Measurements from ENCODE around the gene RPE65. TPM values are rescaled to one million over a fixed set of nuclear protein-coding genes. Genes with fewer than 3 reads are reported as not detected.

Gene RPE65
- total RNA-seq, 1 experiment from 2014 or later: not detected

DNA sequence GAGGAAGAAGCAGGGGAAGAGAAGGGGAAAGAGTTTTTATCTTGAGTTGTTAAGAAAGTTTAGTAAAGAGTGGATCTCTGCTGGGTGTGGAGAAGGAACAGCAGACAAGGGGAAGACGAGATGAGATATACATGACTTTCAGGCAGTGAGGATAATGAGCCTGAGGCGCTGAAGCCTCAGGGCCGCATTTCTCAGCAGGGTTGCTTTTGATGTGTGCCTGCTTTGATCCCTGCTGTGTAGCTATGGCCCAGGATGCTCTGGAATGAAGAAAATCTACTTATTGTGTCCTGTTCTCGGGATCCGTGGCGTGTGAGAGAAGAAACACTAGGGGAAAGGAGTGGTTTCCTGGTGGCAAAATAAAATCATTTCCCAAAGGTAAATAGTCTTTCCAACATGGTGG, 15.1 kb upstream of the RPE65 start (continued):
- TF ChIP-seq, protein P1, sequence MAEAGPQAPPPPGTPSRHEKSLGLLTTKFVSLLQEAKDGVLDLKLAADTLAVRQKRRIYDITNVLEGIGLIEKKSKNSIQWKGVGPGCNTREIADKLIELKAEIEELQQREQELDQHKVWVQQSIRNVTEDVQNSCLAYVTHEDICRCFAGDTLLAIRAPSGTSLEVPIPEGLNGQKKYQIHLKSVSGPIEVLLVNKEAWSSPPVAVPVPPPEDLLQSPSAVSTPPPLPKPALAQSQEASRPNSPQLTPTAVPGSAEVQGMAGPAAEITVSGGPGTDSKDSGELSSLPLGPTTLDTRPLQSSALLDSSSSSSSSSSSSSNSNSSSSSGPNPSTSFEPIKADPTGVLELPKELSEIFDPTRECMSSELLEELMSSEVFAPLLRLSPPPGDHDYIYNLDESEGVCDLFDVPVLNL (CRISPR knock-in tag; IDR thresholded peaks at IDR 0.05; ENCODE audit: borderline replicate concordance, low read depth): no peak
- TF ChIP-seq CREB1 (CRISPR knock-in tag; IDR thresholded peaks at IDR 0.05): no peak
- TF ChIP-seq GABPB1 (CRISPR knock-in tag; IDR thresholded peaks at IDR 0.05): no peak
- TF ChIP-seq, protein P2, sequence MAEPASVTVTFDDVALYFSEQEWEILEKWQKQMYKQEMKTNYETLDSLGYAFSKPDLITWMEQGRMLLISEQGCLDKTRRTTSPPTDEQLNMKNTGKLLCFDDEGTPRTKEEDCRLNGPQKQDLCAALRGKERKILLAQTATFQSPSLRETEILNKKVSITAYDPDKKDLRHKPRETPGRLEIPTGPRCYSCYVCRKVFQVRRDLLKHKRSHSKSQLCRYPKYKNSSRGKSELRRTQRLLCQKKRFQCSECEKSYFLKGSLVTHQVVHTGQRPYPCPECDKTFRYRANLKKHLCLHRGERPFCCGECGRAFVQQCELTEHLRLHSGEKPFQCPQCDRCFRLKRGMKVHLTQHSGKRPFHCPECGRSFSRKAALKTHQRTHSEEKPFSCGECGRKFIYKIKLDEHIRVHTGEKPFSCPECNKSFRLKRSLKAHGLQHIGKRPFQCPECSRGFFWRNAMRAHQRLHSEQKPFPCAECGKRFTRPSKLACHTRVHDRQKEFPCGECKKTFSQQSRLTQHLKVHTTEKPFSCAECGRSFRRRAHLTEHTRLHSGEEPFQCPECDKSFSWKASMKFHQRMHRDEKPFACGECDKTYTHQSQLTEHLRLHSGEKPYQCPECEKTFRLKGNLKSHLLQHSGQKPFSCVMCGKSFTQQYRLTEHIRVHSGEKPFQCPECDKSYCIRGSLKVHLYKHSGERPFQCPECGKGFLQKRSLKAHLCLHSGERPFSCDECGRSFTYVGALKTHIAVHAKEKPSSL (CRISPR knock-in tag; conservative IDR thresholded peaks at IDR 0.05): no peak
- no peak for TF ChIP-seq GTF2I (CRISPR knock-in tag; conservative IDR thresholded peaks at IDR 0.05)
- no peak for TF ChIP-seq CTCF (IDR thresholded peaks at IDR 0.05)
- no peak for TF ChIP-seq JAZF1 (CRISPR knock-in tag; IDR thresholded peaks at IDR 0.05)
- TF ChIP-seq, protein P3, sequence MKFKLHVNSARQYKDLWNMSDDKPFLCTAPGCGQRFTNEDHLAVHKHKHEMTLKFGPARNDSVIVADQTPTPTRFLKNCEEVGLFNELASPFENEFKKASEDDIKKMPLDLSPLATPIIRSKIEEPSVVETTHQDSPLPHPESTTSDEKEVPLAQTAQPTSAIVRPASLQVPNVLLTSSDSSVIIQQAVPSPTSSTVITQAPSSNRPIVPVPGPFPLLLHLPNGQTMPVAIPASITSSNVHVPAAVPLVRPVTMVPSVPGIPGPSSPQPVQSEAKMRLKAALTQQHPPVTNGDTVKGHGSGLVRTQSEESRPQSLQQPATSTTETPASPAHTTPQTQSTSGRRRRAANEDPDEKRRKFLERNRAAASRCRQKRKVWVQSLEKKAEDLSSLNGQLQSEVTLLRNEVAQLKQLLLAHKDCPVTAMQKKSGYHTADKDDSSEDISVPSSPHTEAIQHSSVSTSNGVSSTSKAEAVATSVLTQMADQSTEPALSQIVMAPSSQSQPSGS (CRISPR knock-in tag; IDR thresholded peaks at IDR 0.05; ENCODE audit: borderline replicate concordance, low read depth): no peak
- TF ChIP-seq, protein P4, sequence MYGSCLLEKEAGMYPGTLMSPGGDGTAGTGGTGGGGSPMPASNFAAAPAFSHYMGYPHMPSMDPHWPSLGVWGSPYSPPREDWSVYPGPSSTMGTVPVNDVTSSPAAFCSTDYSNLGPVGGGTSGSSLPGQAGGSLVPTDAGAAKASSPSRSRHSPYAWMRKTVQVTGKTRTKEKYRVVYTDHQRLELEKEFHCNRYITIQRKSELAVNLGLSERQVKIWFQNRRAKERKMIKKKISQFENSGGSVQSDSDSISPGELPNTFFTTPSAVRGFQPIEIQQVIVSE (CRISPR knock-in tag; IDR thresholded peaks at IDR 0.05; ENCODE audit: borderline replicate concordance): no peak
- no peak for TF ChIP-seq ZNF512 (CRISPR knock-in tag; IDR thresholded peaks at IDR 0.05; ENCODE audit: borderline replicate concordance)
- no peak for TF ChIP-seq KAT7 (CRISPR knock-in tag; IDR thresholded peaks at IDR 0.05; ENCODE audit: borderline replicate concordance)

DNA sequence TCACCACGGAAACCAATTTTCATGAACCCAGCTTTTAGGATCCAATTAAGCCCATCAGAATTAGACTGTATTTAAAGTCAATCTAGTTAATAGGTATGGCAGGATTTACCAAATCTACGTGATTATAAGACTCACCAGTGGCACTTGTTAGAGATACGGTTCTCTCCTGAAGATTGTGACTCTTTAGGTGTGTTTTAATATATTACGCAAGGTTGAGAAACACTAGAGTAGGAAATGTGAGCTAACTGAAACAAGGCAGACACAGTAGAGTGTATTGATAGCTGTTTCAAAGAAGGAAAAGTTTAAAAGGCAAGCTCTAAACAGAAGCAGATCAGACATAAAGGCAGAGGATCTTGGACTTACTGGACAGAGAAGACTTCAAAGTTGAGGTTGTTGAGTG, 11.2 kb upstream of the RPE65 start:
- no peaks in the 10 kb centered on the region for H3K27me3 Mint-ChIP-seq (ENCODE audit: low read depth)
- no peak overlapping the region for H3K27ac Mint-ChIP-seq
- POLR2A ChIA-PET: no interaction called here
- peaks cover 16% of the 10 kb centered on the region for H3K9me3 Mint-ChIP-seq
- ATAC-seq (no peak), DNase-seq (ENCODE audit: low spot score) (no peak)
- peaks cover 11% of the 10 kb centered on the region for H3K4me1 Mint-ChIP-seq
- H3K36me3 Mint-ChIP-seq: peaks cover 14% of the 10 kb centered on the region
- CTCF ChIA-PET: no interaction called here
- no peak overlapping the region for H3K4me3 Mint-ChIP-seq
- TF ChIP-seq ZNF219 (CRISPR knock-in tag; IDR thresholded peaks at IDR 0.05; ENCODE audit: borderline replicate concordance) (no peak), ETV6 (CRISPR knock-in tag; IDR thresholded peaks at IDR 0.05) (no peak), FOXP1 (CRISPR knock-in tag; IDR thresholded peaks at IDR 0.05; ENCODE audit: borderline replicate concordance) (no peak), EMX1 (CRISPR knock-in tag; IDR thresholded peaks at IDR 0.05) (no peak), MYBL2 (CRISPR knock-in tag; IDR thresholded peaks at IDR 0.05) (no peak), KAT7 (CRISPR knock-in tag; IDR thresholded peaks at IDR 0.05; ENCODE audit: borderline replicate concordance) (no peak)

Measured in WTC11 (cell line).